ACC112 (cell line): ENCODE measurements around the gene AP1G1.
"Not testable (repeated sequence)": the region's sequence is repeated elsewhere in the genome, so short reads cannot be mapped to it uniquely, and the experiment has no call there.

Experiments used
- H2AFZ ChIP-seq: fragments of 200-600 bp; sonication (generic); one replicate; pipeline ENCODE4 v1.6.0; 2017; ENCODE audit warnings: antibody characterized with exemption, low read length; ENCODE audit not compliant: unreplicated experiment
- H3K27ac ChIP-seq: fragments of 200-600 bp; sonication (generic); 2 replicates; pipeline ENCODE4 v1.5.1; 2014; ENCODE audit warnings: low read depth, mild to moderate bottlenecking, antibody characterized with exemption, low read length, moderate library complexity
- H3K27me3 ChIP-seq: fragments of 200-600 bp; sonication (generic); 2 replicates; pipeline ENCODE4 v1.6.1; 2014; ENCODE audit warnings: mild to moderate bottlenecking, antibody characterized with exemption, low read length, moderate library complexity, mixed read lengths; ENCODE audit not compliant: insufficient read depth
- H3K36me3 ChIP-seq: fragments of 200-600 bp; sonication (generic); 2 replicates; pipeline ENCODE4 v1.6.1; 2016; ENCODE audit warnings: mild to moderate bottlenecking, antibody characterized with exemption, low read length, moderate library complexity, mixed read lengths; ENCODE audit not compliant: insufficient read depth
- H3K4me1 ChIP-seq: fragments of 200-600 bp; sonication (generic); one replicate; pipeline ENCODE4 v1.6.1; 2016; ENCODE audit warnings: low read length, mixed read lengths; ENCODE audit not compliant: insufficient read depth, unreplicated experiment, control insufficient read depth
- H3K4me3 ChIP-seq: fragments of 200-600 bp; sonication (generic); 2 replicates; pipeline ENCODE4 v1.5.1; 2014; ENCODE audit warnings: mild to moderate bottlenecking, low read depth, low read length
- H3K79me2 ChIP-seq: fragments of 200-600 bp; sonication (generic); one replicate; pipeline ENCODE4 v1.6.0; 2016; ENCODE audit warnings: low read length; ENCODE audit not compliant: control insufficient read depth, unreplicated experiment, insufficient read depth

Gene AP1G1

DNA sequence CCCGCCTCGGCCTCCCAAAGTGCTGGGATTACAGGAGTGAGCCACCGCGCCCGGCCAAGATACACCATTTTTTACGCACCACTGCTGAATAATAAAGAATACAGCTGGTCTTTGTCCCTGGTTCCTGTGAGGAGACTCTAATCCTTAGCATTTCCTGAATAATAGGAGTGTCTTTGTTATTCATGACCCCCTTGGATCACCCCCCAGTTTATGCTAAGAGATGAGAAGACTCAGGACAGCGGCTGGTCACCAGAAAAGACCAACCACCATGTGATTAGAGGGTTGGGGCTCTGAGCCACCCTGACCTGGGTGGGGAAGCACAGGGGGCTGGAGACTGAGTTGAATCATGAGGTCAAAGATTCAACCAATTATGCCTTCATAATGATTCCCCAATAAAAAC lies 101.4 kb downstream of the AP1G1 start:
- 0 out of 2 replicates have a peak overlapping the region, but pooled peaks have one; percentile 3 for H3K4me3 ChIP-seq

DNA sequence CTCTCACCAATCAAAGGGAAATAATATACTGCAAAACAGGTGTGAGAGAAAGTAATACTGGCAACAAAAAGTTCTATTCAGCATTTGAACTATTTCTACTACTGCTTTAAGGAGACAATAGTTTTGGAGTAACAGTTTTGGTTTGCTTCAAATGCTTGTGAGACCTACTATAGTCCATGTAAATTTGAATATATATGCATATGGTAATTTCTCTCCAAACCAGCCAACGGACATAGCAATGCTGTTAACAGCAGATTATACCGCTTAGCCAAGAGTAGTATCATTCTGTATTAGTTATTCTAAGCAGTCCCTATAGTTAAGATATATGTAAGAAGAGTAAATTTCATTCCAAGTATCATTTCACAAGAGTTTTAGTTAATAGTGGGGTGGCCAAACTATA lies 102.6 kb downstream of the AP1G1 start:
- no peak overlapping the region for H3K27ac ChIP-seq
- H3K27me3 ChIP-seq, result no peaks in the 10 kb centered on the region
- H3K79me2 ChIP-seq, result peaks cover 38% of the 10 kb centered on the region
- H3K36me3 ChIP-seq, result peaks cover 7% of the 10 kb centered on the region; the same call in 1 of the 2 replicates
- H2AFZ ChIP-seq, result no peak overlapping the region
- no peak overlapping the region for H3K4me3 ChIP-seq
- peaks cover 32% of the 10 kb centered on the region for H3K4me1 ChIP-seq

More for the DNA sequence above, 101.4 kb downstream of the AP1G1 start:
- H3K27ac ChIP-seq, result peak overlapping the region; percentile 19; the same call in 1 of the 2 replicates
- H2AFZ ChIP-seq, result no peak overlapping the region
- peaks cover 46% of the 10 kb centered on the region for H3K79me2 ChIP-seq
- peaks cover 3% of the 10 kb centered on the region; the same call in 1 of the 2 replicates for H3K36me3 ChIP-seq
- peaks cover 37% of the 10 kb centered on the region for H3K4me1 ChIP-seq
- no peaks in the 10 kb centered on the region for H3K27me3 ChIP-seq

DNA sequence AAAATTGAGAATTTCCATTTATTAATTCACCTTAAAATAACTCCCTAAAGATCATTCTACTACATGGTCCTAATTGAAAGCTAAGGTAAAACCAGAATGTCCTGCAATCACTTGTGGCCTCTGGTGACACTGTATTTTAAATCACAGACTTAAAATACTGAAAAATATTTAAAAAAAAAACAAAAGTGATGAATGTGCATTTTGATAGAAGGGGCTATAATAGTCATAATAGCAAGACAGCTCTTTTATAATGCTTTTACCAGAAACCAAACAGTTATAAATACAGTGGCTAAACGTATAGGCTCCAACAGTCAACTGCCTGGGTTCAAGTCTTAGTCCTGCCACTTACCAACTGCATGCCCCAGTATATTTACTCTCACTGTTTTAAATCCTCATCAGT lies 105.3 kb downstream of the AP1G1 start:
- no peak overlapping the region for H3K4me3 ChIP-seq
- H3K79me2 ChIP-seq, result peaks cover 24% of the 10 kb centered on the region
- H3K36me3 ChIP-seq, result peaks cover 7% of the 10 kb centered on the region; the same call in 1 of the 2 replicates
- peaks cover 12% of the 10 kb centered on the region for H3K4me1 ChIP-seq
- H2AFZ ChIP-seq, result no peak overlapping the region
- H3K27me3 ChIP-seq, result no peaks in the 10 kb centered on the region
- H3K27ac ChIP-seq, result no peak overlapping the region

DNA sequence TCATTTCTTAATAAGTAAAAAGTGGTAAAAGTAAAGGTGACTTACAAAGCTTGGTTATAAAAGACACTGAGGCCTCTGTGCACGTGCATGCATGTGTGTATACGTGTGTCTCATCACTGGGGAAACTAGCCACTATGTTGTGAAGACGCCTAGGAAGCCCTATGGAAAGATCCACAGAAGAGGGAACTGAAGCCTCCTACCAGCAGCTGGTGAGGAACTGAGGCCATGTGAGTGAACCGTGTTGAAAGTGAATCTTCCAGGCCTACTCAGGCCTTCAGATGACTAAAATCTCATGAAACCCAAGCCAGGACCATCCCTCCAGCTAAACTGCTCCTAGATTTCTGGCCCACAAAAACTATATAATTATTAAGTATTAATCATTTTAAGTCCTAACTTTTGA lies 107.8 kb downstream of the AP1G1 start:
- peaks cover 7% of the 10 kb centered on the region; the same call in 1 of the 2 replicates for H3K36me3 ChIP-seq

DNA sequence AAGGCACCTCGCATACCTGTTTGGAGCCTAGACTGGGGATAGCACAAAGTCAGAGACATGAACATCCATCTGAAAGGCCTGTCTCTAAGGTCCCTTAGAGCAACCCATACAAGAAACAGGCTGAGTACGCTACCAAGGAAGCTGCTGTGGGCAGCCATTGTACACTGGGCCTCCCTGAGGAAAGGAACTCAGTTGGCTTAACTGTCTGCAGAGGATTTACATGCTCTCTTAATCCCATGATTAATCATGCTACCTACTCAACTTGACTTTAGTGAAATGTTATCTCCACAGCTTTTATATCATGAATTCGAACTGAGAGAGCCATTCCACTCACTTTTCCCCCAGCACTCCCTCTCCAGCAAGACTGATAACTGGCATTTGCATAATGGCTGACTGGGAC lies 110.1 kb downstream of the AP1G1 start:
- H3K27me3 ChIP-seq, result no peaks in the 10 kb centered on the region

More for the DNA sequence above, 107.8 kb downstream of the AP1G1 start:
- no peak overlapping the region for H3K27ac ChIP-seq
- no peak overlapping the region for H3K4me3 ChIP-seq
- H3K79me2 ChIP-seq, result peaks cover 16% of the 10 kb centered on the region
- no peaks in the 10 kb centered on the region for H3K4me1 ChIP-seq
- no peaks in the 10 kb centered on the region for H3K27me3 ChIP-seq
- no peak overlapping the region for H2AFZ ChIP-seq

DNA sequence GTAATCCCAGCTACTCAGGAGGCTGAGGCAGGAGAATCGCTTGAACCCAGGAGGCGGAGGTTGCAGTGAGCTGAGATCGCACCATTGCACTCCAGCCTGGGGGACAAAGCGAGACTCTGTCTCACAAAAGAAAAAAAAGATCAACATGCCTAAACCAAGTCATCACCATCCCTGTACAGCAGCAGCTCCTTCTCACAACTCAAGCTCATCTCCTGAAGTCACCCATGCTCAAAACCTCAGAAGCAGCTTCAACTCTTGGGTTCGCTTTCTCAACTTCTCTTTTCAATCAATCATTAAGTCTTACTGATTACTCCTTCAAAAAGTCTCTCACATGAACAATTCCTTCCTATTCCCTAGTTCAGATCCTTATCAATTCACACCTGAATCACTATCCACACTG lies 115.5 kb downstream of the AP1G1 start:
- no peaks in the 10 kb centered on the region for H3K27me3 ChIP-seq
- H3K4me1 ChIP-seq, result no peaks in the 10 kb centered on the region
- peaks cover 6% of the 10 kb centered on the region for H3K79me2 ChIP-seq
- H3K27ac ChIP-seq, result no peak overlapping the region
- no peak overlapping the region for H2AFZ ChIP-seq
- no peak overlapping the region for H3K4me3 ChIP-seq
- H3K36me3 ChIP-seq, result peaks cover 10% of the 10 kb centered on the region

More for the DNA sequence above, 110.1 kb downstream of the AP1G1 start:
- Histone ChIP-seq H3K36me3 (peaks cover 7% of the 10 kb centered on the region; the same call in 1 of the 2 replicates), H3K27ac (no peak overlapping the region), H3K4me3 (no peak overlapping the region), H3K79me2 (peaks cover 6% of the 10 kb centered on the region), H3K4me1 (no peaks in the 10 kb centered on the region), H2AFZ (no peak overlapping the region)

DNA sequence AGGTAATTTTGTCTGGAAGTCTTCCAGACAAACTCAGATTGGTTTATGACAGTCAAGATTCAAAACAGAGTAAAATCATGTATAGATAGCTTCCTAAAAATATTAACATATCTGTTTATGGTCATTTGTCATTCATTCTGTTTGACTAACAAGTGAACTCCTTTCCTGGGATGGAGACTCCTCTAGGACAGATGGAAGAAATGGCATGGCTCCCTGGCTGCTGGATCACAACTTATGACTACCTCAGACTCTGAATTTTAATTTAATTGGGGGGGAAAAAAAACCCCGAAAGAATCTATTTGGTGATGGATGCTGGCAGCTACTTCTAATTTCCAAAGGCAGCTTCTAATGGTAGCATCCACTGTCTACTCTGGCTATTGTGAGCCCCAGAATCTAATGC lies 118.7 kb downstream of the AP1G1 start:
- Histone ChIP-seq H3K4me1 (no peaks in the 10 kb centered on the region), H3K4me3 (no peak overlapping the region), H3K36me3 (peaks cover 19% of the 10 kb centered on the region), H2AFZ (no peak overlapping the region), H3K27ac (no peak overlapping the region), H3K27me3 (no peaks in the 10 kb centered on the region), H3K79me2 (no peaks in the 10 kb centered on the region)

DNA sequence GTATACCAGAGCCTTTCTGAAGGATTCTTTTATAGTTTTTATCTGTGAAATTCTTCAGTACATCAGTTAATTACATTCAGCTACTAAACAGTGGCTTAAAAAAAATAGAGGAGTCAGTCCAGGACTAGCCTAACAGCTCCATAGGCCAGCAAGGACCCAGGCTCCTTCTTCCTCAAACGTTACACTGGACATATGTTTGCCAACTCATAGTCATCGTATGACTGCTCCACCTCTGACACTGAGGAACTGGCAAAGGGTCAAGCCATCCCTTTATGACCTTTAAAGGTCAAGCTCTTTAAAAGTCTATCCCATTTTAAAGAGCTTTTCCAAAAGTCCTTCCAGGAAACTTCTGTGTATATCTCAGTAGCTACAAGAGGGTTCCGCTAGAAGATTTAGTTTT lies 120.8 kb downstream of the AP1G1 start:
- H2AFZ ChIP-seq, result no peak overlapping the region
- no peaks in the 10 kb centered on the region for H3K27me3 ChIP-seq
- H3K36me3 ChIP-seq, result peaks cover 19% of the 10 kb centered on the region
- no peak overlapping the region for H3K4me3 ChIP-seq
- H3K79me2 ChIP-seq, result no peaks in the 10 kb centered on the region
- H3K27ac ChIP-seq, result no peak overlapping the region
- no peaks in the 10 kb centered on the region for H3K4me1 ChIP-seq

DNA sequence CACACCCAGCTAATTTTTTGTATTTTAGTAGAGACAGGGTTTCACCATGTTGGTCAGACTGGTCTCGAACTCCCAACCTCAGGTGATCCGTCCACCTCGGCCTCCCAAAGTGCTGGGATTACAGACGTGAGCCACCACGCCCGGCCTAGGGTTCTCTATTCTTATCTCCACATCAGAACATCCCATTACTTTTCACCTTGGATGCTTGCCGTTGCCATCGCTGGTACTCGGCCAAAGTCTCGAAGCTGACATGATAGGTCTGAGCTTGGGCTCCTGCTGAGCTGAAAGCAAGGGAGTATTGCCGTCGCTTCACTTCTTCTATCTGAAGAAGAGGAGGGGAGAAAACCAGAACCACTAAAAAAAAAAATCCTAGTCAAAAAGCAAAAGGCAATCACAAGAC lies 124.4 kb downstream of the AP1G1 start:
- H3K4me3 ChIP-seq, H3K27me3 ChIP-seq, H2AFZ ChIP-seq, H3K79me2 ChIP-seq, H3K4me1 ChIP-seq, H3K27ac ChIP-seq: not testable (repeated sequence)
- peaks cover 27% of the 10 kb centered on the region for H3K36me3 ChIP-seq

DNA sequence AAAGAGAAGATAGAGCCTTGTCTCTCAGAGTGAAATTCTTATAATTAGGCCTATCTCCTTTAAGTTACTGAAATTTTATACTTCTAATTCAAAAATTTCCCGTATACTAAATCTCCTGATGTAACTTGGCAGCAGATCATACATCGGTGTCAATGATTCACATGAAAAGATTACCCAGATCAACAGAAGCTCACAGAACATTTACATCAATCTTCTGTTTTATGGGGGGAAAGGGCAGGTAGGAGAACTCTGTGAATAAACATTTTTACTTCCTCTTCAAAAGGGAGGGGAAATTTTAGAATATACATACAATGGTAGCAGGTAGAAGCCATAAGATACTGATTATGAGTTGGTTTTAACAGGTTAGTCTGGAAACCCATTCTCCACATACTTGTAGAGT lies 127.3 kb downstream of the AP1G1 start:
- no peaks in the 10 kb centered on the region for H3K79me2 ChIP-seq
- H2AFZ ChIP-seq, result no peak overlapping the region
- no peak overlapping the region for H3K27ac ChIP-seq
- H3K4me1 ChIP-seq, result no peaks in the 10 kb centered on the region
- H3K4me3 ChIP-seq, result no peak overlapping the region
- no peaks in the 10 kb centered on the region for H3K27me3 ChIP-seq
- peaks cover 21% of the 10 kb centered on the region for H3K36me3 ChIP-seq
